Skin of body (tissue), 2 donors: ENCODE data around the gene HPGDS. TPM values are rescaled to one million over a fixed set of nuclear protein-coding genes. Genes with fewer than 3 reads are reported as not detected.
"Not testable (repeated sequence)": the region's sequence is repeated elsewhere in the genome, so short reads cannot be mapped to it uniquely, and the experiment has no call there.

ENCODE experiments used
- DNase-seq: peaks from one replicate; lab custom pipeline; 2025; lab: John Stamatoyannopoulos, UW
- total RNA-seq: library from RNA; depleted of rRNA; stranded (reverse); fragments of >200 nt; gene quantifications from one replicate; pipeline ENCODE4 v1.2.3, GENCODE V29; 2014

The HPGDS gene
- total RNA-seq, 1 donor from 2014 or later, result 9.6 TPM

GRCh38 chr4:94329933-94330332 is 12.7 kb downstream of the HPGDS start:
- no peak for DNase-seq

GRCh38 chr4:94325835-94326234 is 16.8 kb downstream of the HPGDS start:
- no peak for DNase-seq

- not testable (repeated sequence) for DNase-seq
These were observed 22.7 kb downstream of the HPGDS start for GRCh38 chr4:94319927-94320326.

- peak; percentile 2 for DNase-seq
These were observed 35.3 kb downstream of the HPGDS start for GRCh38 chr4:94307231-94307871.

- peak; percentile 6 for DNase-seq
These were observed 35.9 kb downstream of the HPGDS start for GRCh38 chr4:94306713-94307112.

GRCh38 chr4:94305466-94306225 is 37.0 kb downstream of the HPGDS start:
- no peak for DNase-seq

- peak; percentile 10 for DNase-seq
These were observed 38.2 kb downstream of the HPGDS start for GRCh38 chr4:94304365-94304971.

GRCh38 chr4:94302191-94302590 is 40.4 kb downstream of the HPGDS start:
- DNase-seq, result no peak

- DNase-seq, result no peak
These were observed 43.8 kb downstream of the HPGDS start for GRCh38 chr4:94298725-94299252.

- DNase-seq, result not testable (repeated sequence)
These were observed 47.2 kb downstream of the HPGDS start for GRCh38 chr4:94295473-94295872.

- not testable (repeated sequence) for DNase-seq
These were observed 48.7 kb downstream of the HPGDS start for GRCh38 chr4:94293981-94294380.

- no peak for DNase-seq
These were observed 52.4 kb downstream of the HPGDS start for GRCh38 chr4:94290245-94290644.

- no peak for DNase-seq
These were observed 57.0 kb downstream of the HPGDS start for GRCh38 chr4:94285666-94286065.

GRCh38 chr4:94284889-94285288 is 57.7 kb downstream of the HPGDS start:
- no peak for DNase-seq

- DNase-seq, result no peak
These were observed 63.9 kb downstream of the HPGDS start for GRCh38 chr4:94278781-94279180.

GRCh38 chr4:94277534-94277933 is 65.1 kb downstream of the HPGDS start:
- no peak for DNase-seq

GRCh38 chr4:94276204-94276603 is 66.4 kb downstream of the HPGDS start:
- no peak for DNase-seq

- DNase-seq, result no peak
These were observed 67.7 kb downstream of the HPGDS start for GRCh38 chr4:94274912-94275311.

- no peak for DNase-seq
These were observed 71.4 kb downstream of the HPGDS start for GRCh38 chr4:94271248-94271647.

GRCh38 chr4:94267037-94267436 is 75.6 kb downstream of the HPGDS start:
- DNase-seq, result no peak

GRCh38 chr4:94262163-94263016 is 80.2 kb downstream of the HPGDS start:
- DNase-seq, result no peak
